ENCODE measurements around the gene FBRSL1. TPM values are rescaled to one million over a fixed set of nuclear protein-coding genes. Genes with fewer than 3 reads are reported as not detected.

FBRSL1 gene
- total and polyA plus RNA-seq, 9 of the 15 experiments (the other 6 are each of a cell fraction or from before 2014, with no cell fraction given): 0.24 to 129 (median 7.3) TPM

GRCh38 chr12:132446633-132447326 is 43.2 kb upstream of the FBRSL1 start (continued):
- peak; percentile 35 for TF ChIP-seq REST (IDR thresholded peaks at IDR 0.05; ENCODE audit: borderline replicate concordance)
- TF ChIP-seq REST (CRISPR knock-in tag; IDR thresholded peaks at IDR 0.05; ENCODE audit: low read depth): no peak
- no peak for TF ChIP-seq CC2D1A (IDR thresholded peaks at IDR 0.05)
- no peak for TF ChIP-seq GTF3C2 (IDR thresholded peaks at IDR 0.05; ENCODE audit: borderline replicate concordance, extremely low read depth, insufficient read length)
- TF ChIP-seq YY1 (IDR thresholded peaks at IDR 0.05; ENCODE audit: borderline replicate concordance in 1 of 3, control insufficient read depth in 1 of 3, extremely low read depth in 1 of 3, insufficient read depth in 3 of 3, insufficient read length in 1 of 3, insufficient replicate concordance in 2 of 3, low read depth in 1 of 3, low read length in 2 of 3): peak in 1 of 3 experiments; percentile 32
